Loucy (cell line): ENCODE results near the gene BANF1.

Experiments used
- CTCF ChIP-seq: fragments of 200-600 bp; sonication (generic); conservative IDR thresholded peaks from 2 replicates; pipeline ENCODE4 v1.5.1; 2014; ENCODE audit warnings: mild to moderate bottlenecking, antibody characterized with exemption, low read length
- EZH2phosphoT487 ChIP-seq: fragments of 200-600 bp; IDR thresholded peaks from 2 replicates; pipeline ENCODE4 v1.6.1; 2018; ENCODE audit warnings: antibody characterized with exemption, mild to moderate bottlenecking, moderate library complexity, borderline replicate concordance

GRCh38 chr11:66016793-66017177 is 14.5 kb downstream of the BANF1 start:
- TF ChIP-seq CTCF = no peak
- TF ChIP-seq EZH2phosphoT487 = no peak
